Airway epithelial cell (primary cell): Measurements from ENCODE around the gene SNRNP70. TPM values are rescaled to one million over a fixed set of nuclear protein-coding genes. Genes with fewer than 3 reads are reported as not detected.

ENCODE experiments used
- total RNA-seq: library from RNA; depleted of rRNA; stranded (reverse); fragments of >200 nt; gene quantifications from 2 replicates; pipeline ENCODE4 v1.2.3, GENCODE V29; 2015

The SNRNP70 gene
- total RNA-seq, 1 donor from 2014 or later = 208 TPM

Other genes starting within 250 kb of the SNRNP70 start
- 1.1 and 2.4 TPM in 2 replicates for gene HSD17B14, start 249.0 kb upstream of the SNRNP70 start, total RNA-seq
- 1.7 and 5.3 TPM in 2 replicates for gene PLEKHA4, start 216.8 kb upstream of the SNRNP70 start, total RNA-seq
- 25.3 and 25.5 TPM in 2 replicates for gene PPP1R15A, start 213.0 kb upstream of the SNRNP70 start, total RNA-seq
- not detected in 2 replicates for gene TULP2, start 186.7 kb upstream of the SNRNP70 start, total RNA-seq
- 186 and 191 TPM in 2 replicates for gene NUCB1, start 185.1 kb upstream of the SNRNP70 start, total RNA-seq
- 0.33 and 1.1 TPM in 2 replicates for gene DHDH, start 151.8 kb upstream of the SNRNP70 start, total RNA-seq
- gene BAX, start 130.6 kb upstream of the SNRNP70 start, total RNA-seq = 74.6 and 94.5 TPM in 2 replicates
- 788 and 1,050 TPM in 2 replicates for gene FTL, start 120.1 kb upstream of the SNRNP70 start, total RNA-seq
- 63.5 and 69.1 TPM in 2 replicates for gene GYS1, start 92.1 kb upstream of the SNRNP70 start, total RNA-seq
- gene RUVBL2, start 91.6 kb upstream of the SNRNP70 start, total RNA-seq = 300 and 321 TPM in 2 replicates
- not detected in 2 replicates for gene LHB, start 68.4 kb upstream of the SNRNP70 start, total RNA-seq
- gene CGB3, start 61.1 kb upstream of the SNRNP70 start, total RNA-seq = not detected in 2 replicates
- gene CGB2, start 53.6 kb upstream of the SNRNP70 start, total RNA-seq = 0.49 and 1.3 TPM in 2 replicates
- gene CGB1, start 48.6 kb upstream of the SNRNP70 start, total RNA-seq = 2.4 TPM in 1 of 2 replicates, not detected in the other
- not detected in 2 replicates for gene CGB5, start 41.6 kb upstream of the SNRNP70 start, total RNA-seq
- 0.37 TPM in 1 of 2 replicates, not detected in the other for gene CGB8, start 36.3 kb upstream of the SNRNP70 start, total RNA-seq
- 0.23 and 2.3 TPM in 2 replicates for gene CGB7, start 27.7 kb upstream of the SNRNP70 start, total RNA-seq
- gene NTF4, start 20.6 kb upstream of the SNRNP70 start, total RNA-seq = 5.6 and 6.5 TPM in 2 replicates
- not detected in 2 replicates for gene KCNA7, start 12.8 kb upstream of the SNRNP70 start, total RNA-seq
- 10.3 and 10.5 TPM in 2 replicates for gene LIN7B, start 28.9 kb downstream of the SNRNP70 start, total RNA-seq
- 4.0 and 11.2 TPM in 2 replicates for gene C19orf73, start 33.7 kb downstream of the SNRNP70 start, total RNA-seq
- gene PPFIA3, start 34.1 kb downstream of the SNRNP70 start, total RNA-seq = 9.9 and 12.8 TPM in 2 replicates
- gene HRC, start 69.9 kb downstream of the SNRNP70 start, total RNA-seq = not detected in 2 replicates
- gene TRPM4, start 72.3 kb downstream of the SNRNP70 start, total RNA-seq = 19.6 and 20.2 TPM in 2 replicates
- not detected in 2 replicates for gene SLC6A16, start 239.7 kb downstream of the SNRNP70 start, total RNA-seq
- not detected in 2 replicates for gene CD37, start 250.0 kb downstream of the SNRNP70 start, total RNA-seq